ENCODE data around the gene ACY1.
"Not testable (repeated sequence)": the region's sequence is repeated elsewhere in the genome, so short reads cannot be mapped to it uniquely, and the experiment has no call there.

ACY1 gene

GRCh38 chr3:52030714-52031310 lies 47.5 kb downstream of the ACY1 start:
- DNase-seq = no peak

- DNase-seq = no peak
These were observed 48.6 kb downstream of the ACY1 start for GRCh38 chr3:52031896-52032295.

- DNase-seq = no peak
These were observed 49.5 kb downstream of the ACY1 start for GRCh38 chr3:52032702-52033408.

GRCh38 chr3:52033748-52034147 lies 50.4 kb downstream of the ACY1 start:
- DNase-seq = not testable (repeated sequence)

GRCh38 chr3:52034212-52034611 lies 50.9 kb downstream of the ACY1 start:
- DNase-seq = no peak

- no peak for DNase-seq
These were observed 51.3 kb downstream of the ACY1 start for GRCh38 chr3:52034651-52035050.

GRCh38 chr3:52036222-52036694 lies 52.9 kb downstream of the ACY1 start:
- no peak for DNase-seq

GRCh38 chr3:52036829-52037228 lies 53.5 kb downstream of the ACY1 start:
- no peak for DNase-seq

GRCh38 chr3:52037291-52037690 lies 54.0 kb downstream of the ACY1 start:
- DNase-seq = no peak

- no peak for DNase-seq
These were observed 54.9 kb downstream of the ACY1 start for GRCh38 chr3:52038227-52038626.

All from NCI-H526 (cell line).